ENCODE measurements around the gene SLC17A5.
A peak's percentile ranks its signal among the peaks of the same experiment; 100 is the strongest.
"Not testable (repeated sequence)": the region's sequence is repeated elsewhere in the genome, so short reads cannot be mapped to it uniquely, and the experiment has no call there.

The SLC17A5 gene

GRCh38 chr6:73613806-73614536, 39.8 kb downstream of the SLC17A5 start:
- no peak for FAIRE-seq

- FAIRE-seq: no peak
Measured at GRCh38 chr6:73612611-73613010, 41.2 kb downstream of the SLC17A5 start.

- peak; percentile 95 for FAIRE-seq
Measured at GRCh38 chr6:73610444-73611275, 43.1 kb downstream of the SLC17A5 start.

- no peak for FAIRE-seq
Measured at GRCh38 chr6:73608761-73609160, 45.0 kb downstream of the SLC17A5 start.

- FAIRE-seq: no peak
Measured at GRCh38 chr6:73606428-73606827, 47.4 kb downstream of the SLC17A5 start.

- no peak for FAIRE-seq
Measured at GRCh38 chr6:73604461-73604860, 49.3 kb downstream of the SLC17A5 start.

- no peak for FAIRE-seq
Measured at GRCh38 chr6:73604020-73604419, 49.8 kb downstream of the SLC17A5 start.

GRCh38 chr6:73586416-73586974, 67.3 kb downstream of the SLC17A5 start:
- FAIRE-seq: no peak

GRCh38 chr6:73585566-73586415, 68.0 kb downstream of the SLC17A5 start:
- FAIRE-seq: peak; percentile 90

- FAIRE-seq: no peak
Measured at GRCh38 chr6:73581293-73581692, 72.5 kb downstream of the SLC17A5 start.

- peak; percentile 98 for FAIRE-seq
Measured at GRCh38 chr6:73580247-73581149, 73.3 kb downstream of the SLC17A5 start.

GRCh38 chr6:73579851-73580246, 73.9 kb downstream of the SLC17A5 start:
- no peak for FAIRE-seq

- FAIRE-seq: no peak
Measured at GRCh38 chr6:73579389-73579788, 74.4 kb downstream of the SLC17A5 start.

- FAIRE-seq: no peak
Measured at GRCh38 chr6:73577676-73578075, 76.1 kb downstream of the SLC17A5 start.

- FAIRE-seq: not testable (repeated sequence)
Measured at GRCh38 chr6:73572531-73572930, 81.3 kb downstream of the SLC17A5 start.

GRCh38 chr6:73571218-73572181, 82.3 kb downstream of the SLC17A5 start:
- not testable (repeated sequence) for FAIRE-seq

GRCh38 chr6:73569121-73569520, 84.7 kb downstream of the SLC17A5 start:
- no peak for FAIRE-seq

GRCh38 chr6:73566954-73567591, 86.7 kb downstream of the SLC17A5 start:
- no peak for FAIRE-seq

- FAIRE-seq: not testable (repeated sequence)
Measured at GRCh38 chr6:73566486-73566871, 87.3 kb downstream of the SLC17A5 start.

All from G401.6 (cell line).